Activated naive CD4-positive, alpha-beta T cell (primary cell): ENCODE data around the gene HFE.
A peak's percentile ranks its signal among the peaks of the same experiment; 100 is the strongest.
"Not testable (repeated sequence)": the region's sequence is repeated elsewhere in the genome, so short reads cannot be mapped to it uniquely, and the experiment has no call there.

ENCODE experiments used
- DNase-seq, 4 experiments: peaks; one replicate each; lab custom pipeline; 2025; lab: John Stamatoyannopoulos, UW

Gene HFE

DNA sequence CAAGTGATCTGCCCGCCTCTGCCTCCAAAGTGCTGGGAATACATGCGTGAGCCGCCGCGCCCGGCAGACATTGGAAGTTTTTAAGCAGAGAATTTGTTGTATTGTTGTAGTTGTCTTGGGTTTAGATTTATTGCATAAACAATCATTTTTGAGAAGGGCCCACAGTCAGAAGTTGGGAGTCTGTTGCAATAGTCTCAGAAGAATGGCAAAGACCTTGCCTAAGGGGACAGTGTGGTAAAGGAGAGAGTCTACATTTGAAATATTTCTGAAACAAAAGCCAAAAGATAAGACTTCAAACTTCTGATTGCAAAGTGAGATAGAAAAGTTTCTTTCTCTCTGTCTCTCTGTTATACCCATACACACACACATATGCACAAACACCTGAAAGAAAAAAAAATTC lies 22.5 kb downstream of the HFE start:
- DNase-seq: no peak

DNA sequence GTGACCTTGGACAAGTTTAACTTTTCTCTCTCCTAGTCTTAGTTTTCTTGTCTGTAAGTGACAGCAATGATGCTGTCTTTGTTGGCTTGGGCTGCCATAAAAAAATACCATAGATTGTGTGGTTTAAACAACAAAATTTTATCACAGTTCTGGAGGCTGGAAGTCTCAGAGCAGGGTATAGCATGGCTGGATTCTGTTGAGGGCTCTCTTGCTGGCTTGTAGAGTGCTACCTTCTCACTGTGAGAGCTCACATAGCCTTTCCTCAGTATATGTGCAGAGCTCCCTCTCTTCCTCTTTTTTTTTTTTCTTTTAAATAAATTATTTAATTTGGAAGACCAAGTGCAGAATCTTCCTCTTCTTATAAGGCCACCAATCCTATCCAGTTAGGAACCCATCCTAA lies 26.3 kb downstream of the HFE start:
- no peak for DNase-seq

DNA sequence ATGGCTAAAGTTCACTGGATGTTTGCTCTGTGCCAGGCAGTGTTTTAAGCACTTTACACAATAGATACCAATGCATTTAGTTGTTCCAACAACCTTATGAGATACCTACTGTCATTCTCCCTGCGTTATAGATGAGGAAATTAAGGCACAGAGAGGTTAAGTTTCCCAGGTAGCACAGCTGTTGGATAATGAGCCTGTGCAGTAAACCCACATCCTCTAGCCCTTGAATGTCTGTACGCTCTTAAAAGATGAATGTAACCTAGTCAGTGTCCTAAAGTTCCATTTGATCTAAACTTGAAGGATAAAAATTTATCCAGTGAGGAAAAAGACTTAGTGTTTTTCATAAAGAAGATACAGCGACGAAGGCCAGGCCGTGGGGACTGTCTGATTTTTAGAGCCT lies 28.0 kb downstream of the HFE start:
- no peak for DNase-seq

DNA sequence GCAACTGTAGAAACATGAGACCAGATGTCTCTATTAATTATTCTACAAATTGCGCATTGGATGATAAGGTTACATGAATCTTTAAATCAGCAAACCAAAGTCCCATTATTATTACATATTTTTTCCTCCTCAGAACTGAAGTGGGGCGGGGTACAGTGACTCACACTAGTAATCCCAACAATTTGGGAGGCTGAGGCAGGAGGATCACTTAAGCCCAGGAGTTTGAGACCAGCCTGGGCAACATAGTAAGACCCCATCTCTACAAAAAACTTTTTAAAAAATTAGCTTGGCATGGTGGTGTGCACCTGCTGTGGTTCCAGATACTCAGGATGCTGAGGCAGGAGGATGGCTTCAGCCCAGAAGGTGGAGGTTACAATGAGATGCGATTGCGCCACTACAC lies 29.0 kb downstream of the HFE start:
- DNase-seq: no peak

DNA sequence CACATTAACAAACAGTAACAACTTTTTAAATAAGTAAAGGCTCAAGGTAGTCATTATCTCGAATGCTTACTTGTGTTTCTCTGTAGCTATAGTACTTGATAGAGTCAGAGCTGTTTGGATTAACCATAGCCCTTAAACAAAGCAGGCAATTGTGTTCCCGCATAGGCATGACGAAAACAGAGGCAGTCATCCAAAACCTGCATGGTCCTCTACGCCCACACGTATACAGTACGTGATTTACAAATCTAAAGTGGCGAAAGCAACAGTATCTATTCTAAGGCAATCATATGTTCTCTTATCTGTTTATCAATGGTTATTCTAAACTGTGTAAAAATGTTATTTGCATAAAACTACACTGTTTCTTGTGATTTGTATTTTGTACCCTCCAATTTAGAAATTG lies 31.8 kb downstream of the HFE start:
- DNase-seq: no peak

DNA sequence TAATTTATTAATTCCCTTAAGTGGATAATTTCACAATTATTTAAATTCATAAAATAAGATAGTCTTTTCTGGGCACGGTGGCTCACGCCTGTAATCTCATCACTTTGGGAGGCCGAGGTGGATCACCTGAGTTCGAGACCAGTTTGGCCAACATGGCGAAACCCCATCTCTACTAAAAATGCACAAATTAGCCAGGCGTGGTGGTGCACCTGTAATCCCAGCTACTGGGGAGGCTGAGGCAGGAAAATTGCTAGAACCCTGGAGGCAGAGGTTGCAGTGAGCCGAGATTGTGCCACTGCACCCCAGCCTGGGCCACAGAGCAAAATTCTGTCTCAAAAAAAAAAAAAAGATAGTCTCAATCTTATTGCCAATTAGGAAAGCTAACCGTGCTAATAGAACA lies 32.9 kb downstream of the HFE start:
- DNase-seq: not testable (repeated sequence)

DNA sequence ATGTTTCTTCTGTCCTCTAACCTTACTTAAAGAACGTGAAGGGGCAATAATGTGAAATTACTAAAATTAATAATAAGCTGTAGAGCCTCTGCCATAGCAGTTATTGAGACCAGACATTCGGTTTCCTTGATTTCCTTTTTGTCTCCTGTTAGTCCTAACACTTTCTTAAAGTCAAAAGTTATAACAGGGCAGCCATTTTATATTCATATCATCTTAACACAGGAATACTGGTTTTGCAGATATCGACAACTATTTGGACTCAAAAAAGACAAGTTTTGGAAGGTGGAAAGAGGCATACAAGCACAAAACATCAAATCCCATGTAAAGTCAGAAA lies 33.5 kb downstream of the HFE start:
- DNase-seq: no peak

DNA sequence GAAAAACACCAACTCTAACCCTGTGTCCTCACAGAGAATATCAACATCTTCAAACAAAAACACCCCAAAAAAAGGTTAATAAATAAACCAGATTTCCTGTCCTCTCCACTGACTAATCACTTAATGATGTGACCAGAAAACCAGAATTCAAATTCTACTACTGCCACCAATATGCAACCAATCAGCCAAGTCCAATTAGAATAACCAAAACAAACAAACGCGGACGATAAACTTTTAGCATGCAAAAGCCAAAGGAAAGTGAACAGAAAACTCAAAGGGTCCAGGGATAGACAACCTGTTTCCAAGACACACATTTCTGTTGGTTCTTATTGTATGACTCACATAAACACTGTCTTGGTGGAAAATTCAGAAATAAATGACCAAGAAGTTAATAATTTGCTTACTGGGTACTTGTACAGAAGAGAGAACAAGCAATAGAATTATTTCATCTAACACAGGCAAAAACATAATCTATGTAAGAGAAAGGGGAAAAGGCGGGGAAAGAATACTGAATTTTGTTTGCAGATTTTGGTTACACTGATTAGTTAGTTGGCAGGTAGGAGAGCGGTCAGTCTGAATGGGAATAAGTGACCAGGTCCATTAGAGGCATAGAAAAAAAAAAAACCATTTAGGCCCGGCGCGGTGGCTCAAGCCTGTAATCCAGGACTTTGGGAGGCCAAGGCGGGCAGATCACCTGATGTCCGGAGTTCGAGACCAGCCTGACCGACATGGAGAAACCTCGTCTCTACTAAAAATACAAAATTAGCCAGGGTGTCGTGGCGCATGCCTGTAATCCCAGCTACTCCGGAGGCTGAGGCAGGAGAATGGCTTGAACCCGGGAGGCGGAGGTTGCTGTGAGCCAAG lies 34.1 kb downstream of the HFE start:
- DNase-seq: no peak

DNA sequence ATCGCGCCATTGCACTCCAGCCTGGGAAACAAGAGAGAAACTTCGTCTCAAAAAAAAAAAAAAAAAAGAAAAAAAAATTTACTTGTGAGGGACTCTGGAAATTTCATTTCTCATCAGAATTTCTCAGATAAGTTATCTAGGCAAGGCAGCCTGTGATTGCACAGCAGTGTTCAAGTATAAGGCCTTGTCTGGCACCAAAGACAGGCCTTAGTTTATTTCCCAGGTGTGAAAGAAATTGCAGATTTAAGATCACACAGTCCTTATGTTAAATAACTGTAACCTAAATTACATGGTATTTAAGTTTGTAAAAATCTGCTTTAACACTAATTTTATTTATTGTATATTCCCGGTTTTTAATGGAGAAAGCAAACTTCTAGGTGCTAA lies 34.8 kb downstream of the HFE start:
- DNase-seq: no peak

DNA sequence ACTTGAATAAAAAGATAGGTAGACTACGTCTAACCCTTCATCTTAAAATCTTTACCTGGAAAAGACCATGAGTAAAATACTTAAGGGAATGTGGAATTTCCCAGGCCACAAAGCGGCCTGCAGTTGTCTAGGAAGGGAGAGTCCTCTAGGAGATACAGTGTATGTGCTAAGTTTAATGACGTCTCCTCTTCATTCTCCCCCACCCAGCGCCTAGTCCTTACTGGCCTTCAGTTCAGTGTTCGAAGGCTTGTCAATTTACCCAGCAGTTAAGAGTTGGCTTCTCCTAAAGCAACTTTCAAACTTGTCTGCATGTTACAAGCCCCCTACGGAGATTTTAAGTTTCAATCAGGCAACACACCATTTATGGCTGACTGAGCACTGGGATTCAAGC lies 35.2 kb downstream of the HFE start:
- DNase-seq: no peak

DNA sequence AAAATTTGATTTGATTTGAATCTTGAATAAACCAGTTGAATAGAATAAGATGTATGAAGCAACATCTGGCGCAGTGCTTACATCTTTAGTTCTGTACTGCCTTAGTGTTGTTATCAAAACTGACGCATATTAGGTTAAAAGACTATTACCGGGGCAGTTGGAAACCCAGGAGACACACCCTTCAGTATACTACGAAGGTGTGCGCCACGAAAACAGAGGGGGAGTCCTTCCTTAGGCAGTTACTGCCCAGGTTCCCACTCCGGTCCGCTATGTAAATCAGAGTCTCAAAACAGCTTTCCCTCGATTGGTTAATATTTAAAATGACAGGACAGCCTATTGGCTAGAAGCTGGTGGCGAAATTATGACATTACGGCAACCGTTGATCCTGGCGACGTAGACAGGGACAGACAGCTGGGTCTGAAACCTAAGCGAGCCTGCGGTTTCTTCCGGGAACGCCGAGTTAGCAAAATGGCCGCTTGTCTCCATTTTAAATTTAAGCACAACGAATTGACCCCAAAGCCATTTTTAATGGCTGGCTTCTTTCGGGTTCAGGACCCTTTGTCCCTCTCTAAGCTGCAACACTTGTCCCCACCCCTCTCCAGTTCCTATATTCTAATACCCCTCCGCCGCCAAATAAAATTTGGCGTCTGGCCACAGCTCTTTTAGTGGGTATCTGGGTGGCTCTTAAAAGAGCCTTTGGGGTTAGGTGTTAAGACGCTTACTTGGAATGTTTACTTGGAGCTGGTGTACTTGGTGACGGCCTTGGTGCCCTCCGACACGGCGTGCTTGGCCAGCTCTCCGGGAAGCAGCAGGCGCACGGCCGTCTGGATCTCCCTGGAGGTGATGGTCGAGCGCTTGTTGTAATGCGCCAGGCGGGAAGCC lies 35.8 kb downstream of the HFE start:
- peak; percentile 60 to 84 (median 71) for DNase-seq

DNA sequence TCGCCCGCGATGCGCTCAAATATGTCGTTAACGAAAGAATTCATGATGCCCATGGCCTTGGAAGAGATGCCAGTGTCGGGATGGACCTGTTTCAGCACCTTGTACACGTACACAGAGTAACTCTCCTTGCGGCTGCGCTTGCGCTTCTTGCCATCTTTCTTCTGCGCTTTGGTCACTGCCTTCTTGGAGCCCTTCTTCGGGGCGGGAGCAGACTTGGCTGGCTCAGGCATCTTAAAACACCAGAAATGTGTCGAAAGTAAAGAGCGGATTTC lies 36.4 kb downstream of the HFE start:
- peak; percentile 36 to 66 (median 53) for DNase-seq

DNA sequence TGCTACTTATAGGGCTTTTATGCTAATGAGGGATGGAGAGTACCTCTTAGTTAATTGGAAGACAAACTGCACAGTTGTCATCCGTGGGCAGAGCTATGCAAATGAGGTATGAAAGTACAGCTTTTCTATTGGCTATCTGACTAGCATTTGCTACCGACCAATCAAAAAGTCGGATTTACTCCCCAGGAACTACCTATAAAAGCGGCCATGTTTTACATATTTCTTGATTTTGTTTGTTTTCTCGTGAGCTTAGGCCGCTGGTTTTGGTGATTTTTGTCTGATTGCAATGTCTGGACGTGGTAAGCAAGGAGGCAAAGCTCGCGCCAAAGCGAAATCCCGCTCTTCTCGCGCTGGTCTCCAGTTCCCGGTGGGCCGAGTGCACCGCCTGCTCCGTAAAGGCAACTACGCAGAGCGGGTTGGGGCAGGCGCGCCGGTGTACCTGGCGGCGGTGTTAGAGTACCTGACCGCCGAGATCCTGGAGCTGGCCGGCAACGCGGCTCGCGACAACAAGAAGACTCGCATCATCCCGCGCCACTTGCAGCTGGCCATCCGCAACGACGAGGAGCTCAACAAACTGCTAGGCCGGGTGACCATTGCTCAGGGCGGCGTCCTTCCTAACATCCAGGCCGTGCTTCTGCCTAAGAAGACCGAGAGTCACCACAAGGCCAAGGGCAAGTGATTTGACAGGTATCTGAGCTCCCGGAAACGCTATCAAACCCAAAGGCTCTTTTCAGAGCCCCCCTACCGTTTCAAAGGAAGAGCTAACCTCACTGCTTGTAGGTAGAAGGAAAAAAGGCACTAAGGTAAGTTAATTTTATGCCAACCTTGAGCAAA lies 36.9 kb downstream of the HFE start:
- peak; percentile 25 to 58 (median 40) for DNase-seq

DNA sequence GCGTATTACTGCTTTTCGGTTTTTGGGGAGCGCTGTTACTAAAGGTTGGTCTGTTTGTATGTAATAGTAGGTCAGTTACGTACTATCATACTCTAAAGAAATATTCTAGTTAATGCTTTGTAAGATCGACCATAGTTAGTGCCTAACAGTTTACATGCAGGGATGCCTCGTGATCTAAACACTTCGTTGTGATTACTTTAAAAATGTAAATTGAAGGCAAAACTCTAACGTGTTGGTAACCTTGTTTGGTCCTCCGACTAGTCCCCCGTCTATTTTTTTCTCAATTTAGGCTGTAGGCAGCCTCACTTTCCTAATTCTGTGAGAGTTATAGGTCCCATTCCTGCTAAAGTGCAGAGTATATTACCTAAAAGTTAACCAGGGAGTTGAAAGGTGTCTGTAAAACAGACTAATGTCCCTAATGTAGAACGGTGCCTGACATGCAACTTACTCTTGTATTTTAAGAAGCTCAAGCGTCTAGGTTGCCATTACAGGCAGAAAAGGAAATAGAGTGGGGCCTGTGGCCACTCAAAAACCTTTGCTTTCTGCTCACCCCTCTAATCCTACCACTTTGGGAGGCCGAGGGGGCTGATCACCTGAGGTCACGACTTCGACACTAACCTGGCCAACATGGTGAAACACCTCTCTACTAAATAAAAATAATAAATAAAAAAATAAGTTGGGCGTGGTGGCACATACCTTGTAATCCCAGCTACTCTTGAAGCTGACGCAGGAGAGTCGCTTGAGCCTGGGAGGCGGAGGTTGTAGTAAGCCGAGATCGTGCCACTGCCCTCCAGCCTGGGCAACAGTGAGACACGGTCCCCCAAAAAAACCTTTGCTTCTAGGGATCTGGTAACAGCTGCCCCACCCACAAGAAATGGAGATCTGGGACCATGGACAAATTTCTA lies 37.8 kb downstream of the HFE start:
- DNase-seq: no peak

DNA sequence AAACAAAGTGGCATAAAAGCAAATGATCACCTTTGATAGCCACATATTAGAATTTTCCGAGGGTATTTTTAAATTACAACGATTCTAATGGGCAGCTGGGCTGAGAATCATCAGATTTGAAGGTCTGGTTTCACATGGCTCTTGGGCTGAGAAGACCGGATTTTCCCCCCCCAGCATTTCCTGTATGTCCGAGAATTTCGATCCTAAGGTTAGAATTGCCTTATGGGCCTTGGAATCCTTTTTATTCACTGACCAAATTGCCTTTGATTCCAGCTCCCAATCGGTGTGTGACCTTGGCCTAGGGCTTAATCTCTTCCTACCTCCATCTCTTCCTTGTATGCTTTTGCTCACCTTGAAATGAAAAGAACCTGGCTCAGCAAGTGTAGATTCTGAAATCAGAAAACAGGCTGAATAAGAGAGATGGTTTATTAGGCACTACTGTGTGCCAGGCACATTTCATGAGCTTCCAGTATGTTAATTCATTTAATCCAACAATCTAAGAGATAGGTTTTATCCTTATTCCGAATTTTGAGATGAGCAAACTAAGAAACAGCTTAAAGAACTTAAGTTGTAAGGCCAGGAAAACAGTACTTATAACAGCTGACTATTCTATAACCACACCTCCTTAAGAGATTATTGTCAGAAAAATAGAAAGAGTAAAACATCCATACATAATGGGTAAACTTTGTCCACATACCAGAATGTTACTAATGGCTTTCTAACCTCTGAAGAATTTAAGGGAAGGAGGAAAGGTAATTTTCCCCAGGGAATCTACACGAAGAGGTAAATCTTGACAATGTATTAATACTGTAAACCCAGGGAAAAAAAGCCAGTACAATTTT lies 39.4 kb downstream of the HFE start:
- DNase-seq: no peak

DNA sequence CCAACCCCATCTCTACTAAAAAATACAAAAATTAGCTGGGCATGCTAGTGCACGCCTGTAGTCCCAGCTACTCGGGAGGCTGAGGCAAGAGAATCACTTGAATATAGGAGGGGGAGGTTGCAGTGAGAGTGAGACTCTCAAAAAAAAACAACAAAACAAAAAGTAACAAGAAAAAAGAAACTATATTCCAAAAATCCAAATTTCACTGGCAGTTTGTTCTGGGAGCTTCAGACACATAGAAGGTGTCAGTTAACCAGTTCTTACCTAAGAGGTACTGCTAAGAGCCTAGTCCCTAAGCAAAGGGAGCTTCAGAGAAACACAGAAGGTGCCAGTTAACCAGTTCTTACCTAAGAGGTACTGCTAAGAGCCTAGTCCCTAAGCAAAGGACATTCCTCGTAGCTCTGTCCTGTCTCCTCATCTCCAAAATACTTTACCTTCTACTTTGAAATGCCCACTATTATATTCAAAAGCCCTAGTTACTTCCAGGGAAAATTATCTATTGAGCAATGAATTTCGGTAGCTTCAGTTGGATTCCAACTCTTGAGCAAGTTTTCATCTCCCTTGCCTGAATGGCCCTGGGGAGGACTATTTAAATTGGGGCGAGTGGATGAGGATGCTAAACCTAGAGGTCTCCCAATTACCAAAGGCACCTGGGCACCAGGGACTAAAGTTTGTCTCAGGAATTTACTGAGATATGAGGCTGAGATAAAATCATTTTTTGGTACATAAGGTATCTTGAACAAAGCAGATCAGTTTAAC lies 41.0 kb downstream of the HFE start:
- no peak for DNase-seq

DNA sequence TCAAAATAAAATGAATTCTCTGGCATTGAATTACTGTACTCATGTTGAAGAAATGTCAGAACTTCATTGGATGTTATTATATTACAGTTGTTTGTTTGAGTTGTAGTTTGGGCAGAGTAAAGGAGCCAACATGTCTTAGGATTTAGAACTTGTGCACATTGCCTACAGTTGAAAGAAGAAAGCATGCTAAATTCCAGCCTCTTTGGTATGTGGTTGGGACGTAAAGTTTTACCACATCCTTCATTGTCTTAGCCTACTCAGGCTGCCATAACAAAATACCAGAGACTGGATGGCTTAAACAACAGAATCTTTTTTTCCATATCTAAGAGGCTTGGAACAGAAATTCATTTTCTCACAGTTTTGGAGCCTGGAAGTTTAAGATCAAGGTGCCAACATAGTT lies 42.4 kb downstream of the HFE start:
- no peak for DNase-seq

DNA sequence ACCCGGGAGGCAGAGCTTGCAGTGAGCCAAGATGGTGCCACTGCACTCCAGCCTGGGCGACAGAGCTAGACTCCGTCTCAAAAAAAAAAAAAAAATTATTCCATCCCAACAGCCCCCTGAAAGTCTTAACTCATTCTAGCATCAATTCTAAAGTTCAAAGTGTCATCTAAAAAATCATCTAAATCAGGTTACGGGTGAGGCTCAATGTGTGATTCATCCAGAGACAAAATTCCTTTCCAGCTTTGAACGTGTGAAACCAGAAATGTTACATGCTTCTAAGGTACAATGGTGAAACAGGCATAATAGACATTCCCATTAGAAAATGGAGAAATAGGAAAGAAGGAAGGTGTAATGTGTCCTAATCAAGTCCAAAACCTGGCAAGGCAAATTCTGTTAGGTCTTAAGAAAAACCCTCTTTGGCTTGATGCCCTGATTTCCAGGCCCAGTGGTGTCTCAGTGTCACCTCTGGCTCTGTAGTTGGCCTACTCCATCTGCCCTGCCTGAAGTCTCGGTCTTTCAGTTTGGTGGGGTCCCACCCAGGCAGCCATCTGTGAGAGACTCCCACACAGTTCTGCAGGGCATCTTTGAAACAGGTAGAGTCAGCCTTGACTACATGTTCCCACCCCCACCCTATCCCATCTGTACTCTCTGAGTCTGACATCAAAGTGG lies 43.5 kb downstream of the HFE start:
- DNase-seq: no peak

DNA sequence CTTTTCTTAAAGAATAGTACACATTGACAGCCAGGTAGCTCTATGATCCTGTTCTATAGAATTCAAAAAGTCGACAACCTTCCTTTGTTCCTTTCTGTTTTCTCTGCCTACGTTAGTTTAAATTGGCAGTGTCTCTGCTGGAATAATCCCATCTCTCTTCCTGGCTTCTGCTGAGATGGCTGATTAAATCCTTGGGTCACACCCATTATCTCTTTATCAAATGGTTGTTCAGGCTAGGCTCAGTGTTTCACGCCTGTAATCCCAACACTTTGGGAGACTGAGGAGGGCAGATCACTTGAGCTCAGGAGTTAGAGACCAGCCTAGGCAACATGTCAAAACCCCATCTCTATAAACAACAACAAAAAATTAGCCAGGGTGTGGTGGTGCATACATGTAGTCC lies 44.4 kb downstream of the HFE start:
- DNase-seq: no peak
